ENCODE data around the gene MLLT11.

Gene MLLT11, protein sequence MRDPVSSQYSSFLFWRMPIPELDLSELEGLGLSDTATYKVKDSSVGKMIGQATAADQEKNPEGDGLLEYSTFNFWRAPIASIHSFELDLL

DNA sequence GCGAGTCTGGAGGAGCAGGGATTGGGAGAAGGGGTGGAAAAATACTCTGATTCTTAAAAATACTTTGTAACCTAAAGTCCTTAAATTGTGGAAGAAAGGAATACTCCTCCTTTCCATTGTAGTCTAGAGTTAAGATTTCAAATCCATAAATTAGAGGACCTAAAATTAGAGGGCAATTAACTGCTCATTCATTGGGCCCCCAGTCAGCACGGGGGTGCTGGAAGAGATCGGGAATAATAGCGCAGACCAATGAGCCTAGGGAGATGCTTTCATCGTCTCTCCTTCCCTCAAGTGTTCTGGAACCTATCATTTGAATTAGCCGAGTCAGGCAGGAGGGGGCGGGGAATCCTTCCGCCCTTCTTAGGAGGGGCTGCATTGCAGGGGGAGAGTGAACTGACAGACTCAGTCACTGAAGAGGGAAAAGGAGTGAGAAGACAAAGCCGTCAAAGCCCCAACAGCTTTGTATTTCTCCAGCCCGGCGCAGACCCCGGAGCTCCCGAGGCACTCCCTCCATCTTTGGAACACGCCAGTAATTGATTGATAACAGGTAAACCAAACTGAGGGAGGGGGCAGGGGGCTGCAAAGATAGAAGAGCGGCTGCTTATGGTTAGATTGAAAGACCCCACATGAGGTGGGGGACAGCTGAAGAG, at the start of gene MLLT11:
MLLT11 (plus strand) TSS at position 391 of the 650 bp plus-strand sequence. CDS start 6,828 bp downstream, outside the sequence.
- DNase-seq (ENCODE audit: extremely low read depth in 1 of 2, low read depth in 1 of 2): no peak

DNA sequence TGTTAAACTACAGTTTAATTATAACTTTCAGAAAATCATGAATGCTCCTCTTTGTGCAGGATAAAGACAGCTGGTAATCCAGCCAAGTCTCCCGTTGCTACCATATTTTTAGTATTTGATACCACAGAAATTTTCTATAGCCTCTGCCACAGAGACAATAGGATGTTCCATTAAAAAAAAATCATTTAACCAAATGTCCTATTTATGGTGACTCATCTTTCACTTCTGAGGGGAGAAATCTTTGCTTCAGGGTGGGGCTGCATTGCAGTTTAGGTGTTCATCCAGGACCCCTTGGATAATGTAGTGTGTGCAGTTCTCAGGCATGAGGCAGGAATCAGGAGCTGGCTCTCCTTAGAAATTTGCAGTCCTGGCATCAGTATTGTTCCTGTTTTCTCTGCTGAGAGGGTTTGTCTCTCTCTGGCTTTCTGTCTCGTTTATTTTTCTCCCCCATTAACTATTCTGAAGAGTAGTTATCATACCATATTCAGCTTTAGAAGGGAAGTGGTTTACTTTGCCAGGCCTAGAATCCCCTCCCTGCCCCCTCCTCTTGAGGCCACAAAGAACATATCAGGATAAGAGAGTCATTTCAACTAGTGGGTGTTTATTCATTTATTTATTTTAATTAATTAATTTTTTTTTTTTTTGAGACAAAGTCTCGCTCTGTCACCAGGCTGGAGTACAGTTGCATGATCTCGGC, 48.9 kb upstream of the MLLT11 start:
- no peak for DNase-seq (ENCODE audit: extremely low read depth in 1 of 2, low read depth in 1 of 2)

DNA sequence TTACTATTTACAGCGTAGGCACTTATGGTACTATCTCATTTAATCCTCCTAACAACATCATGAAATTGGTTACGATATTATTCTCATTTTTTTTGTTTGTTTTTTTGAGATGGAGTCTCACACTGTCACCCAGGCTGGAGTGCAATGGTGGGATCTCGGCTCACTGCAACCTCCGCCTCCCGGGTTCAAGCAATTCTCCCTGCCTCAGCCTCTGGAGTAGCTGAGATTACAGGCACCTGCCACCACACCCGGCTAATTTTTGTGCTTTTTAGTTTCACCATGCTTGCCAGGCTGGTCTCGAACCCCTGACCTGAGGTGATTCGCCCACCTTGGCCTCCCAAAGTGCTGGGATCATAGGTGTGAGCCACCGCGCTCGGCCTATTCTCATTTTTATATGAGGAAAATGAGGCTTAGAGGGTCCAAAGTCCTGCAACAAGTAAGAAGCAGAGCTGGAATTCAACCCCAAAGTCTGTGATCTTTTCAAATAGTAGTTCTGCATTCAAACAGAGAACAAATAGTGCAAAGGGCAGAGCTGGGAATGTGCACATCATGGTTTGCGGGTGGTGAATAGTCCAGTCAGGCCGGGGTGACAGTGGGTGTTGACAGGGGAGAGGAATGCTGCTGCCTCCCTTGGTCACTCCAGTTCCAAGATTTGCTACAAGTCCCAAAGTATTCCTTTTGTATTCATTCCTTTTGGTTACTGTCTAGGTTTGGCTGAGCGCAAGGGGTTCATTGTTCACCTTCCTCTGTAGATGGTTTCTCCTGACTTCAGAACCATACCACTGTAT, 47.3 kb upstream of the MLLT11 start:
- DNase-seq (ENCODE audit: extremely low read depth in 1 of 2, low read depth in 1 of 2): no peak

DNA sequence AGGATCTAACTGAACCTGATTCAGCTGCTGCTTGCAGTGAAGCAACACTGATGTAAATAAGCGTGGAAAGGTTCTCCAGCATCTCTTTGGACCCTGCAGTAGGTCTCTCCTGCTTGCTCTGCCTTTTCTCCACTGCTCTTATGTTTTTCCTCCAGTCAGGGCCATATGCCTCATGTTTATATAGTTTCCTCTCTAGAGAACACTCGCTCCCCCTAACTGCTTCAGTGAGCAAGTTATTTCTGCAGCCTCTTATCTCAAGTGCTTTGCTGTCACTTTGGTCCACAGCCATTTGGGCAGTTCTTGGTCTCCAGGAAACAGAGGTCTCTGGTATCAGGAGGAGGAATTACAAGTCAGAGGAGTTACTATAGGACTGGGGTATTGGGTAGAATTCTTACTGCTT, 46.7 kb upstream of the MLLT11 start:
- no peak for DNase-seq (ENCODE audit: extremely low read depth in 1 of 2, low read depth in 1 of 2)

DNA sequence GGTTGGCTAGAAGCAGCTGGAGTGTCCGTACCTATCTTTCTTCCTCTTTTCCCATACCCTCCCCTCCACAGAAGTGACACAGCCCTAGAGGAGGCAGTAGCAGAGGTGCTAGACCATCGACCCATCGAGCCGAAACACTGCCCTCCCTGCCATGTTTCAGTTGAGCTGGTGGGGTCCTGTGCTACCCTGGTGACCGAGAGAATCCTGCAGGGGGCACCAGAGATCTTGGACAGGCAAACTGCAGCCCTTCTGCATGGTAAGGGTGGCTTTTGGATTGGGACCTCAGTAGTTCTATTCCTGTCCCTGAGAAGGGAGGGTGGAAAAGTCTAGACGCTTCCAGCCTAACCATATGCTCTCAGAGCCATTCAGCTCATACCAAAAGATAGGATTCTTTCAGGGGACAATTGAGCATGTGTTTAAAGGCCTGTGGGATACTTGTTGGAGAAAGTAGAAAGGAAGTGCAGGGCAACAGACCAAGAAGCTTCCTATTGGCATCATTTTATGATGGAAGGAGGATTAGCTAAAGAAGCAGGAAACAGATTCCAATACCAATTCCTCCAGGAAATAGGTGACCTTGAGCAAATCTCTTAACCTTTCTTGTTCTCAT, 35.6 kb upstream of the MLLT11 start:
- DNase-seq (ENCODE audit: extremely low read depth in 1 of 2, low read depth in 1 of 2): peak; percentile 80

DNA sequence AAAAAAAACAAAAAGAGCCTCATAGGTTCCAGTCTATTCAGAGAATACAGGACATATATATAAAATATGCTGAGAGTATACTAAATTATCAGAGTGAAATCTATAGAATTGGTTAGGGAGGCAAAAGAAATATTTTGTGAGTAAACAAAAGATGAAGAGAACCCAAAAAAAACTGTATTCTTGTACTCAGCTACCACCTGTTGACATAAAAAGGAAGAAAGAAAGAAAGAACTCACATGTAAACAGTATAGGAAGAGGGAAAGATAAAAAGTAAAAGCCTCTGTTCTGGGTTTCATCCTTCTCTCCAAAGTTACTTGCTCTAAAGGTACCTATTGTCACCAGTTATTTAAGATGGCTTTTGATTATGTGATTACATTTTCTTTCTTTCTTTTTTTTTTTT, 33.7 kb upstream of the MLLT11 start:
- DNase-seq (ENCODE audit: extremely low read depth in 1 of 2, low read depth in 1 of 2): no peak

DNA sequence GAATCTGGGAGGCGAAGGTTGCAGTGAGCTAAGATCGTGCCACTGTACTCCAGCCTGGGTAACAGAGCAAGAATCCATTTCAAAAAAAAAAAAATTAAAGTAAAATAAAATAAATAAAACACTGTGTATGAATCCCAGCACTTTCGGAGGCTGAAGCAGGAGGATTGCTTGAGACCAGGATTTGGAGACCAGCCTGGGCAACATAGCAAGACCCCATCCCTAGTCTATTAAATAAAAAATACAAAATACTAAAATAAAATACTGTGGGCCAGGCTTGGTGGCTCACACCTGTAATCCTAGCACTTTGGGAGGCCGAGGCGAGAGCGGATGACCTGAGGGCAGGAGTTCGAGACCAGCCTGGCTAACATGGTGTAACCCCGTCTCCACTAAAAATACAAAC, 28.0 kb upstream of the MLLT11 start:
- no peak for DNase-seq (ENCODE audit: extremely low read depth in 1 of 2, low read depth in 1 of 2)

DNA sequence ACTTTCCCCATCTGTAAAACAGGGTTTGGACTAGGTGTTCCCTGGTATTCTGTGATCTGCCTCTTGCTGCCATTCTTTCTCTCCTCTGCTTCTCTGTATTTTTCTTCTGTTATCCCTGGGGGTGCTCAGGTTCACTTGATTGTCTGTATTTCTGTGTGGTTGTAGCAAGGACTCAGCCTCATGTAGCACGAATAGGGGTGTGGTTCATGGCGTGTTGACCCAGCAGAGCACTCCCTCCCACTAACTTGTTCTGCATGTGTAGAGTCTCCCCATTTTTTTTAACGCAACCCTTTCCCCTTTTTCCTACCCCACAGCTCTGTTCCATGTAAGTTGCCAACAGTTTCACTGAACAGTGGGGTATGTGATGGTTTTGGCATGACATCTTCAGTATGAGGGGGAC, 25.0 kb upstream of the MLLT11 start:
- DNase-seq (ENCODE audit: extremely low read depth in 1 of 2, low read depth in 1 of 2): no peak

DNA sequence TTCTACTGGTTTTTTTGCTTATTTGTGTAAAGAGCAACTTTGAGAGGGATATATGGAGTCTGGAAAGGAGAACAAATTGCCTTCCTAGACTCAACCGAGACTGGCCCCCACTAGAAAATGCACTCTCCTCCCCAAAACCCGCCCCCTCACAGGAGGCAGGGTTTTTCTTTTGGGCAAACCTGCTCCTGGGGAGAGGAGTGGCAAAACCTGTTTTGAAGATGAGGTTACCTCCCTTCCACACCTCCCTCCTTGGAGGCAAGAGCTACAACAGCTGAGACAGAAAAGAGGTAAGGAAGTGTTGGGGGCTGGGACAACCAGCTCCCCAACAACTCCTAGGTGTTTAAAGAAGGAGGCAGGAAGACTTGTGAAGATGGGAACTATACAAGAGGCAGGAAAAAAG, 23.8 kb upstream of the MLLT11 start, which contains the start of gene BNIPL:
BNIPL (plus strand) TSS at position 231 of the 400 bp plus-strand sequence; CDS start at position 371, 140 bp downstream.
- DNase-seq (ENCODE audit: extremely low read depth in 1 of 2, low read depth in 1 of 2): no peak

DNA sequence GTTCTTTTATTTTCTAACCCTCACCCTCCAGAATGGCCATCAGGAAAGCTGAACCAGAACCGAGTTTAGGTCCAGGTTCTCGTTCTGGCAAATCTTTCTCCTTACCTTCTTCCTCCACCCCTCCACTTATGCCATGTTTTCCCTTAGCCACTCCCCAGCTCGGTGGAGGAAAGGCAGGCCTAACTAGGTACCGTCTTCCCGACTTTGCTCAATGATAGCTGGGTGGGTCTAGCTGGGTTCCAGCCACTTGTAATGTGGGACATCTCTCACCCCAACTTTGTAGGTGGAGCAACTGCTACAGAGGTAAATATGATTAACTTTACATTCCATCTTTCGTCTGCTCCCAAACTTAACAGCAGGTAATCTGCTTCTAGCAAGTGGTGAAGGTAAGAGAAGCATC, 23.2 kb upstream of the MLLT11 start:
- no peak for DNase-seq (ENCODE audit: extremely low read depth in 1 of 2, low read depth in 1 of 2)

DNA sequence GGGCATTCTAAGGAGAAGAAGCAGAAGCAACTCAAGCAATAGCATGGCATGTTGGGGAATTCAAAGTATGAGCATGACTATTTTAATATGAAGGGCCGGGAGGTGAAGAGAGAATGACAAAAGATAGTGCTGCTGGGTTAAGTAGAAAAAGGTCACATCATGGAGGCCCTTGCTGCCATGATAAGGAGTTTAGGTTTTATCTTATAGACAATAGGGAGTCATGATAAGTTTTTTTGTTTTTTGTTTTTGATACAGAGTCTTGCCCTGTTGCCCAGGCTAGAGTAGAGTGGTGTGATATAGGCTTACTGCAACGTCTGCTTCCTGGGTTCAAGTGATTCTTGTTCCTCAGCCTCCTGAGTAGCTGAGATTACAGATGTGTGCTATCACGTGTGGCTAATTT, 20.7 kb upstream of the MLLT11 start:
- no peak for DNase-seq (ENCODE audit: extremely low read depth in 1 of 2, low read depth in 1 of 2)

DNA sequence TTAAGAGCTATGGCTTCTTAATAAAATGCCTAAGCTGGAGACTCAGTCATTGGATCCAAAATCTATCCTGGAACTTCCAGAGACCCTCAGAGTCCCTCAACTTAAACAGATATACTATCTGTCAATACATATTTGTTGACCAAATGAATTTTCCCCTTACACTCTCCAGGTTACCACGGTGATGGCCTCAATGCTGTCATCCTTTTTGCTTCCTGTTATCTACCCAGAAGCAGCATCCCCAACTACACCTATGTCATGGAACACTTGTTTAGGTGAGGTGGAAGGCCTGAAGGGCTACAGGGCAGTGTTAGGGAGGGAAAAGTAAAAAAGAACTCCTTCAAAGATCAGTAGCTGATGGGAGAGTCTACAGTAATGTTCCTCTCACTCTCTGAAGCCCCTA, 17.0 kb upstream of the MLLT11 start:
- no peak for DNase-seq (ENCODE audit: extremely low read depth in 1 of 2, low read depth in 1 of 2)

DNA sequence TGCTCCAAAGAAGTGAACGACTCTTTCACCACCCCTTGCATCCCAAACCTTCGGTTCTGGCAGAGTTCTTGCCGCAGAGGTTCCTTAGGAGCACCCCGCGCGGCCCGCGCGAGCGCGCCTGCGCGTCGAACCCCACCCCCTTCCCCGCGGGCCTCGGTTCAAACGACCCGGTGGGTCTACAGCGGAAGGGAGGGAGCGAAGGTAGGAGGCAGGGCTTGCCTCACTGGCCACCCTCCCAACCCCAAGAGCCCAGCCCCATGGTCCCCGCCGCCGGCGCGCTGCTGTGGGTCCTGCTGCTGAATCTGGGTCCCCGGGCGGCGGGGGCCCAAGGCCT, 12.6 kb upstream of the MLLT11 start, which contains the start of gene C1orf56:
C1orf56 (plus strand) TSS at position 161 of the 334 bp plus-strand sequence; CDS start at position 258, 97 bp downstream.
- DNase-seq (ENCODE audit: extremely low read depth in 1 of 2, low read depth in 1 of 2): no peak

DNA sequence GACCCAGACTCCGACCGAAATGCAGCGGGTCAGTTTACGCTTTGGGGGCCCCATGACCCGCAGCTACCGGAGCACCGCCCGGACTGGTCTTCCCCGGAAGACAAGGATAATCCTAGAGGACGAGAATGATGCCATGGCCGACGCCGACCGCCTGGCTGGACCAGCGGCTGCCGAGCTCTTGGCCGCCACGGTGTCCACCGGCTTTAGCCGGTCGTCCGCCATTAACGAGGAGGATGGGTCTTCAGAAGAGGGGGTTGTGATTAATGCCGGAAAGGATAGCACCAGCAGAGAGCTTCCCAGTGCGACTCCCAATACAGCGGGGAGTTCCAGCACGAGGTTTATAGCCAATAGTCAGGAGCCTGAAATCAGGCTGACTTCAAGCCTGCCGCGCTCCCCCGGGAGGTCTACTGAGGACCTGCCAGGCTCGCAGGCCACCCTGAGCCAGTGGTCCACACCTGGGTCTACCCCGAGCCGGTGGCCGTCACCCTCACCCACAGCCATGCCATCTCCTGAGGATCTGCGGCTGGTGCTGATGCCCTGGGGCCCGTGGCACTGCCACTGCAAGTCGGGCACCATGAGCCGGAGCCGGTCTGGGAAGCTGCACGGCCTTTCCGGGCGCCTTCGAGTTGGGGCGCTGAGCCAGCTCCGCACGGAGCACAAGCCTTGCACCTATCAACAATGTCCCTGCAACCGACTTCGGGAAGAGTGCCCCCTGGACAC, 12.1 kb upstream of the MLLT11 start:
- DNase-seq (ENCODE audit: extremely low read depth in 1 of 2, low read depth in 1 of 2): peak in 1 of 2 donors; percentile 30

DNA sequence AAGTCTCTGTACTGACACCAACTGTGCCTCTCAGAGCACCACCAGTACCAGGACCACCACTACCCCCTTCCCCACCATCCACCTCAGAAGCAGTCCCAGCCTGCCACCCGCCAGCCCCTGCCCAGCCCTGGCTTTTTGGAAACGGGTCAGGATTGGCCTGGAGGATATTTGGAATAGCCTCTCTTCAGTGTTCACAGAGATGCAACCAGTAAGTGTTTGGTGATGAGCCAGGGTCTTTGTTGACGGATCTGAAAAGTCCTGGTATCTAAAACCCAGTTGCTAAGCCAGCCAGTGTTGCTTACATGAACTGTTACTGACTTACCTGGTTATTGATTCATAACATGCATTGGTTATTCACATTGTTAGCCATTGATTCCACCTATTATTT, 11.6 kb upstream of the MLLT11 start:
- no peak for DNase-seq (ENCODE audit: extremely low read depth in 1 of 2, low read depth in 1 of 2)

DNA sequence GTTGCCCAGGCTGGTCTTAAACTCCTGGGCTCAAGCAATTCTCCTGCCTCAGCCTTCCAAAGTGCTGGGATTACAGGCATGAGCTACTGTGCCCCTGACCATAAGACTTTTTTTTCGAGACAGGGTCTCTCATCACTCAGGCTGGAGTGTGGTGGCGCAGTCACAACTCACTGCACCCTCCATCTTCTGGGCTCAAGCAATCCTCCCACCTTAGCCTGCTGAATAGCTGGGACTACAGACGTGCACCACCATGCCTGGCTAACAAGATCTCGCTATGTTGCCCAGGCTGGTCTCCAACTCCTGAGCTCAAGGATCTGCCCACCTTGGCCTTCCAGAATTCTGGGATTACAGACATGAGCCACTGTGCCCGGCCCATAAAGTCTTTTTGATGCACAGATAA, 10.7 kb upstream of the MLLT11 start:
- no peak for DNase-seq (ENCODE audit: extremely low read depth in 1 of 2, low read depth in 1 of 2)

DNA sequence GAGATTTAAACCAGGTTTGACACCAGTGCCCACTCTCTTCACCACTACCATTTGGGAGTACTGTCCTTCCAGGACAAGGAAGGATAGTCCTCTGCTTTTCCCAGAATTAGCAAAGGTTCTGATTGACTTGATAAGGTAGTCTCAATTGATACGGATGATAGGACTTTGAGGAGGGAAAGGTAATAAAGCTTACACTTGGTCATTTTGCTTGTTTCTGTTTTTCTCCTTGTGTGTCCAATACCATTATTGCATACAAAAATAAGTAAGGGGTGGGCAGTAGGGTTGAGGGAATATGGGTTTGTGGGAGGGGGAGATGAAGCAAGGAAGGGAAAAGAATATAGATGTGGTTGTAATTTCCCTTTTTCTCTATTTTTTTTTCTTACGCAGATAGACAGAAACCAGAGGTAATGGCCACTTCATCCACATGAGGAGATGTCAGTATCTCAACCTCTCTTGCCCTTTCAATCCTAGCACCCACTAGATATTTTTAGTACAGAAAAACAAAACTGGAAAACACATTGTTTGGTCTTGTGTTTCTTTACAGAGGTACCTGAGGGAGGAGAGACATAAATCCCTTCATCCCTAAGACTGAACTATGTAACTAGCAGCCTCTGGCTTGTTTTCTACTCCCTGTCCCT, 10.0 kb upstream of the MLLT11 start:
- no peak for DNase-seq (ENCODE audit: extremely low read depth in 1 of 2, low read depth in 1 of 2)

DNA sequence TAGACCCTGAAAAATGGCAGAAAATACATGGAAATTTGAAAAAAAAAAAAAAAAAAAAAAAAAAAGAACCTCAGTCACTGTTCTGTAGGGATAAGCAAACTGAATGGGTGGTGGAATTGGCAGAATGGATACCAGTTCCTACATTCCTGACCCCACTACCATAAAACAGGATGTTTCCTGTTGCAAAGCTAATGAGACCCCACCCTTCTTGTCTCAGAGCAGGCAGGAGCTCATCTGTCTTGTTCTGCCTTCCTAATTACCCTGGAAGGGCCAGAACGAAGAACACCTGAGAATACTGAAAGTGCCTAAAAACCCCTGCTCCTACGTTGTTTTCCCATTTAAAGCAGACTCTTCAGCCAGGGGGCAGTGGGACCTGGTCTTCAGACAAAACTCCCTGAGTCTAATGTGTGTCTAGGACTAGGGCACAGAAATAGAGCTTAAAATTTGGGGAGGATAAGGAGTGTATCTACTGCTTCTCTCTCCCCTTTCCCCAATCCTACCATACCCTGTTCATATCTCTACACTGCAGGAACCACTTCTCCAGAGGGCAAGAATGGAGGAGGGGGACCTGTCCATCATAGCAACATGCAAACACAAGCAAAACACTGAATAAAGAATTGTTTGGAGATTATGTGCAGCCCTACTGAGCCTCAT, 8.7 kb upstream of the MLLT11 start:
- DNase-seq (ENCODE audit: extremely low read depth in 1 of 2, low read depth in 1 of 2): no peak

DNA sequence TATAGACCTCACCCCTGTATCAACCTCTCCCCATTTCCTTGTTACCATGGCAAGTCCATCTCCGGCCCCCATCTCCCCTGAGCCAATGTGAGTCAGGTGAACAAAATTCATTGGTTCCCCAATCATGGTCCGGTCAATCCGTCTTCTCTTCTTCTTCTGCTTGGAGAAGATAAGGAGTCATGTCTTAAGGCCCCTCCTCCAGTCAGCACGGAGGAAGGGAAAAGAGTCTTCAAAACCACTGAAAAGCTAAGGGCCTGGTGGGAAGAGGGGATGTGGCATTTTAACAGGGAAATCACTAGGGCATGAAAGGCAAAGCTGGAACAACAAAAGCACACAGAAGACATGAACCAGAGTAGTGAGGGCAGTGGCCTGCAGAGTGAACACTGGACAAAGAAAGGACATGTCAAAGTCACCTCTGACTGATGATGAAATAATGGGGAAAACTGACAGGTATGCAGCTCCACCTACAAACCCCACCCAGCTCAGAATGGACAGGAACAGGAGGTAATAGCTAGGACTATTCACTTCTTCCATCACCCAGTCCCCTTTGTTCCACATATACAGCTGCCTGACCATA, 5.1 kb upstream of the MLLT11 start:
- no peak for DNase-seq (ENCODE audit: extremely low read depth in 1 of 2, low read depth in 1 of 2)
